Thoracic aorta (tissue), 2 donors: Measurements from ENCODE around the gene RBMY1B. TPM values are rescaled to one million over a fixed set of nuclear protein-coding genes. Genes with fewer than 3 reads are reported as not detected.
"Not testable (repeated sequence)": the region's sequence is repeated elsewhere in the genome, so short reads cannot be mapped to it uniquely, and the experiment has no call there.

Experiments
- ATAC-seq: fragments of 150-250 bp; one replicate; pipeline ENCODE4 v1.8.0; 2017; ENCODE audit warnings: low read depth; ENCODE audit not compliant: insufficient number of reproducible peaks, low FRiP score
- DNase-seq: peaks from one replicate; pipeline ENCODE4 v3.0.0-alpha.2; 2020; ENCODE audit warnings: low spot score
- H3K27ac ChIP-seq, 2 donors: fragments of 200-600 bp; sonication (generic); 1 replicate in 1 of 2; 2 replicates in 1 of 2; pipeline ENCODE4 v1.5.1; 2016; ENCODE audit warnings: mild to moderate bottlenecking in 2 of 2, moderate library complexity in 2 of 2
- H3K27me3 ChIP-seq: fragments of 200-600 bp; sonication (generic); replicated peaks from 2 replicates; pipeline ENCODE4 v1.6.0; 2016; ENCODE audit warnings: mild to moderate bottlenecking; ENCODE audit not compliant: insufficient read depth
- H3K36me3 ChIP-seq: fragments of 200-600 bp; sonication (generic); one replicate; pipeline ENCODE4 v1.5.1; 2016
- H3K4me1 ChIP-seq, 2 donors: fragments of 200-600 bp; sonication (generic); 1 replicate in 1 of 2; 2 replicates in 1 of 2; pipeline versions ENCODE4 v1.5.1 to v1.6.0; 2016; ENCODE audit warnings: low read depth in 2 of 2, mild to moderate bottlenecking in 1 of 2; ENCODE audit not compliant: control insufficient read depth in 1 of 2
- H3K4me3 ChIP-seq: fragments of 200-600 bp; sonication (generic); 2 replicates; pipeline ENCODE4 v1.5.1; 2016; ENCODE audit warnings: mild to moderate bottlenecking
- H3K9me3 ChIP-seq: fragments of 200-600 bp; sonication (generic); 2 replicates; pipeline ENCODE4 v1.5.1; 2016
- CTCF ChIP-seq: fragments of 200-600 bp; sonication (generic); IDR thresholded peaks from one replicate; pipeline ENCODE4 v1.5.1; 2019; ENCODE audit warnings: antibody characterized with exemption
- total RNA-seq, 2 donors: library from RNA; depleted of rRNA; stranded (reverse); fragments of >200 nt; gene quantifications; one replicate each; pipeline versions ENCODE4 v1.1.0 to v1.2.3, GENCODE V29; 2016

The RBMY1B gene
- not detected for total RNA-seq

GRCh38 chrY:21511038-21511437 is at the start of gene RBMY1B:
RBMY1B (plus strand) TSS chrY:21511338; CDS start chrY:21513351, 2,013 bp downstream.
- H3K27ac ChIP-seq, H3K4me1 ChIP-seq, H3K36me3 ChIP-seq, H3K4me3 ChIP-seq, DNase-seq, H3K9me3 ChIP-seq, ATAC-seq, H3K27me3 ChIP-seq: not testable (repeated sequence)

- H3K4me3 ChIP-seq, H3K27ac ChIP-seq, DNase-seq, H3K9me3 ChIP-seq, H3K36me3 ChIP-seq, H3K4me1 ChIP-seq, H3K27me3 ChIP-seq, ATAC-seq: not testable (repeated sequence)
Observed at GRCh38 chrY:21462915-21463314, 48.2 kb upstream of the RBMY1B start.

GRCh38 chrY:21482967-21483366 is 28.2 kb upstream of the RBMY1B start:
- H3K4me1 ChIP-seq = no peaks in the 10 kb centered on the region
- ATAC-seq = no peak
- DNase-seq = no peak
- no peak overlapping the region for H3K4me3 ChIP-seq
- H3K27ac ChIP-seq = no peak overlapping the region
- TF ChIP-seq CTCF = no peak
- H3K36me3 ChIP-seq = no peaks in the 10 kb centered on the region
- H3K9me3 ChIP-seq = no peaks in the 10 kb centered on the region
- no peaks in the 10 kb centered on the region for H3K27me3 ChIP-seq

GRCh38 chrY:21534579-21534978 is 23.4 kb downstream of the RBMY1B start, which contains the start of gene RBMY1A1:
RBMY1A1 (plus strand) TSS chrY:21534879; CDS start chrY:21536892, 2,013 bp downstream.
- not testable (repeated sequence) for ATAC-seq, H3K9me3 ChIP-seq, H3K4me3 ChIP-seq, H3K4me1 ChIP-seq, DNase-seq, H3K27me3 ChIP-seq, H3K27ac ChIP-seq, H3K36me3 ChIP-seq

GRCh38 chrY:21559316-21559984 is 48.3 kb downstream of the RBMY1B start:
- H3K36me3 ChIP-seq, H3K4me3 ChIP-seq, H3K9me3 ChIP-seq, ATAC-seq, H3K27ac ChIP-seq, H3K27me3 ChIP-seq, DNase-seq, H3K4me1 ChIP-seq: not testable (repeated sequence)

Other genes with a start within 250 kb of the RBMY1B start
- gene RBMY1A1, start 23.5 kb downstream of the RBMY1B start, total RNA-seq = not detected